ENCODE measurements around the gene KRAS.

KRAS gene

DNA sequence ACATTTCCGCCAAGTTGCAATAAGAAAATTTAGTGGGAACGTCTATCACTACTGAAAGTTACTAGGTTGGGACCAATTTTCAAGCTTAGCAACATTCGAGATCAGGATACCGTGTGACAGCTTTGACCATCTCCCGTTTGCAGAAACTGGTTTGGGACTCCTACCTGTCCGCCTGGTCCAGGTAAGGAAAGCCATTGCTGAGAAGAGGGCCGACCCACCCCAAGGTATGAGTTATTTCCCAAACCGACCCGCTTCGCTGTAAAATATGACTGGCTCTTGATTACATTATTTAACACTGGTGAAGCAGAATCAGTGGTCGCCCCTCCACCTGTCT, 56.0 kb downstream of the KRAS start:
- DNase-seq = no peak

DNA sequence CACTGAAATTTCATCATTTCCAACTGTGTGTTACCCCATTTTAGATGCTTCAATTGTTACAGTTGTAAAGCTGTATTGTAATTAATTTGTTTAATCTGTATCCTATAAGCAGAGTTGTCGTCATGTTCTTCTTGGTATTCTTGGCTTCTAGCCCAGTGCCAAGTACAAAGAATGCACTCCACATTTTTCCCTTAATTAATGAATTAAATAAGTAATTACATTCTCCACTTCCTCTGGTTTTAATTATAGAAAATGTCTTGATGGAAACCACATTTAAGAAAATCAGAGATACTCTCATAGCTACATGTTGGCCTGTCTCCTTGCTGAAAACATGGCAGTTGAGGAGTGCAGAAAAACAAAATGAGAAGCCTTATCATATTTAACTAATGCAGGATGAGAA, 56.5 kb downstream of the KRAS start:
- no peak for DNase-seq

DNA sequence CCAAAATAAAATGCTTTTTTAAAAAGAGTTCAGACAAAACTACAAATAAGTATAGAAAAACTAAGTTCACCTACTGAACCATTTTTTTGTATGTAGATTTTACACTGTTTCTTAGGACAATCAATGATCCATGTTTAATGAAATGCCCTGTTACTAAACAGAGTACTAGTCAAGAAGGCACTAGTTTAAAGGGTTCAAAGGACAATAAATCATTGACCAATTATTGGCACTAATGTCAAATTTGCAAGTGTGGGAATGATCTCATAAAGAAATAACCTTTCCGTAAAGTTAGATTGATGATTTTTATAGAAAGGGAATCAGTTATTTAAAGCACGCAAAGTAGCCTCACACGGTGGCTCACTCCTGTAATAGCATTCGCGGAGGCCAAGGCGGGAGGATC, 59.9 kb downstream of the KRAS start:
- no peak for DNase-seq

DNA sequence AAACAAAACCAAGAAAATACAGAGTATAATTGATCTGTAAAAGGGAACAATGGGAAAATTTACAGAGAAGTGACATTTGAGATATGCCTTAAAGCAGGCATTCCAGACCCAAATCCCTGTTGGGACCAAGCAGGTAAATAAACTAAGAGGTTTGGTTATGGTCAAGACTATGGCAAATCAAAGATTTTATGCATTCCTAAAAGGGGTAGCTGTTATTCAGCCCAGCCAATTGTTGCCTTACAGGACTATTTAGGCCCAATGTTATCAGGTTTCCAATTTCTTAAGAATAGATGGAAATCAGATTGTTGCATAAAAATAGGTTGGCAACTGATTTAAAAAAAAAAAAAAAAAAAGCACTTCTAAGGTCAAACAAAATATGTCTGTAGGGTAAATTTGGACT, 61.1 kb downstream of the KRAS start:
- no peak for DNase-seq

DNA sequence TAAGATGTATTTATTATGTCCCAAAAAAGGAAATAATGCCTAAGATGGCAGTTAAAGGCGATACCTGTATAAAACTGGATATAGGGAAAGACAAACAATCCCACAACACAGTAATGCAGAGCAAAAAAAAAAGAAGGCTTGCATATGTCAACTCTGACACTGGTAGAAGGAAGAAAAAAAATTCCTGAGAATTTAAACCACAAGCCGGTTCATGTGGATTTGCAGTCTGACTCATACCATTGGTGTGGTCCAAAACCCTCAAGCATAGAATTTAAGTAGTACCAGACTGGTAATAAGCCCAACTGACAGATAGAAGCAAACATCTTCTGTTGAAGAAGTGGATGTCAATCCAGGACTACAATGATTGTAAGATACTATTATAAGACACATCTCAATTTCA, 62.9 kb downstream of the KRAS start:
- no peak for DNase-seq

DNA sequence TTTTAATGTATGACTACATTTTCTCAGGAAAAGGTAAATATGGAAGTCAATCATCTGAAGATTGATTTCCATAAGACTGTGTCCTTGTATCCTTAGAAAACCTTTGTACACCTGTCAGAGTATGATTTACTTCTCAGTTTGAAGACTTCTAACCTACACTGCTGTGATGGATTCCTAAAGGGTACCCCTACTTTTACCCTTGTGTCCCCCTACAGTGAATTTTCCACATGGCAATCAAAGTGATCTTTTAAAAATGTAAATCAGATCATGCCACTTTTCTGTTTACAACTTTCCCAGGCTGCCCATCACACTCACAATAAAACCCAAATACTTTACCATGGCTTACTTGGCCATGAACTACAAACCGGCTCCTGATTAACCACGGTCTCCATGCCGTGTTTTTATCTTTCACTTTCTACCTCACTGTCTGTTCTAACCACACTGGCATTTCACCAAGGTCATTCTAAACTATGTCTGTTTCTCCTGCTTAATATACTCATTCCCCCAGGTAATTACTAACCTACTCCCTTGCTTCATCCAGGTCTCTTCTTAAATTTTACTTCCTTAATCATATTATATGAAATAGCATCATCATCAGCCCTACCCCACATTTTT, 63.8 kb downstream of the KRAS start:
- DNase-seq = no peak

DNA sequence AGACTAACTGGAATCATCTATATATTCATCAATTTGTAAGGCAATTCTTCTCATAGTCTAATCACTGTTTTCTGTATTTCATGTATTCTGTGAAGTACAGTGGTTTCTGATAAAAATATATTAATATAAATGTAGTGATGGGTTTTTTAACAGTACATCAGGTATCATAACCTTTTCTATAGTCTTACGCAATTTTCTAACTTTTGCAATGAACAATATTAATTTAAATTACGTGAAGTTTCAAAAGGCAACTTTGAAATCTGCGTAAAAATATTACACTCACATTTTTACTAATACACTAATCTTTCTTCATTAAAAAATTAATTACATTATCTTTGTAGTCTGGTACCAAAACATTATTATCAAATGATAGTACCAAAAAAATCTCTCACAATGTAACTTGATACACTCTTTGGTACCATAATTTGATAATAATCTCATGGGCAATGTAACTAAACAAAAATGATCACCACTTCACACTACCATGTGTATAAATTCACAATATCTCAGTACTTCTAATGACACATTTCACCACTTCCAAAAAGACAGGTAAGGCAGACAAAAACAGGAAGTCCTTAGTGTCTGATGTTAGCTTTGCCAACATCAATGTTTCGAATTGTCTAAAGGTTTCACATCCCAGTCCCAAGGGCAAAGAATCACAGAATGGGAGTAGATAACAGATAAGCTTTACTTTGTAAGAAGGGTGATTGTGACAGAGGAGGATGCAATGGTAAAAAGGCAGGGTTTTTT, 64.5 kb downstream of the KRAS start:
- DNase-seq = no peak

DNA sequence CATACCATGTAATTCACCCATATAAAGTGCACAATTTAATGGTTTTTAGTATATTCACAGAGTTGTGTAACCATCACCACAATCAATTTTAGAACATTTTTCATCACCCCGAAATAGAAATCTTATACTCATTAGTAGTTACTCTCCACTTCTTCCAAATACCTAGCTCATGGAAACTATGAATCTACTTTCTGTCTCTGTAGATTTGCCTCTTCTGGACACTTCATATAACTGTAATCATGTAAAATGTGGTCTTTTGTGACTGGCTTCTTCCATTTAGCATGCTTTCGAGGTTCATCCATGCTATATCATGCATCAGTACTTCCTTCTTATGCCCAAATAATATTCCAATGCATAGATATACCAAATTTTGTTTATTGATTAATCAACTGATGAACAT, 66.6 kb downstream of the KRAS start:
- no peak for DNase-seq

DNA sequence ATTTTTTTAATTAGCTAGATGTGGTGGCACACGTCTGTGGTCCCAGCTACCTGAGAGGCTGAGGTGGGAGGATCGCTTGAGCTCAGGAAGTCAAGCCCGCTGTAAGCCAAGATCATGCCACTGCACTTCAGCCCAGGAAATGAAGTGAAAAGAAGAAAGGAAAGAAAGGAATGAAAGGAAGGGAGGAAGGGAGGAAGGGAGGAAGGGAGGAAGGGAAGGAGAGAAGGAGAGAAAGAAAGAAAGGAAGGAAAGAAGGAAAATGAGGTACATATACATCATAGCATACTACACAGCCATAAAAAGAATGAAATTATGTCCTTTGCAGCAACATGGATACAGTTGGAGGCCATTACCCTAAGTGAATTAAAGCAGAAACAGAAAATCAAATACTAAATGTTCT, 68.0 kb downstream of the KRAS start:
- DNase-seq = no peak

DNA sequence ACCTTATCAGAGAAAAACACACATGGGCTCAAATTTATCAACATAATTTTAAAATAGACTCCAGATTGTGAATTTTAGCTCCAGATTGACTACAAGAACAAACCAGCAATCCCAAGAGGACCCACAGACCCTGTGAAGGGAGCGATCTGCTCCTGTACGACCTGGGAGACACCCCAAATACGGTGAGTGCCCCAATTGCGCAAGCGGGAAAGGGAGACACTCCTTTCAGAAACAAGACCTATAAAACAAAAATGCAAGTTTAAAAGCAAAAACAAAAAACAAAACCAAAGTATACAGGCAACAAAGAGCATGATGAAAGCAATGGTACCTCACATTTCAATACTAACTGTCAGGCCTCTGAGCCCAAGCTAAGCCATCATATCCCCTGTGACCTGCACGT, 87.9 kb downstream of the KRAS start:
- DNase-seq = no peak

DNA sequence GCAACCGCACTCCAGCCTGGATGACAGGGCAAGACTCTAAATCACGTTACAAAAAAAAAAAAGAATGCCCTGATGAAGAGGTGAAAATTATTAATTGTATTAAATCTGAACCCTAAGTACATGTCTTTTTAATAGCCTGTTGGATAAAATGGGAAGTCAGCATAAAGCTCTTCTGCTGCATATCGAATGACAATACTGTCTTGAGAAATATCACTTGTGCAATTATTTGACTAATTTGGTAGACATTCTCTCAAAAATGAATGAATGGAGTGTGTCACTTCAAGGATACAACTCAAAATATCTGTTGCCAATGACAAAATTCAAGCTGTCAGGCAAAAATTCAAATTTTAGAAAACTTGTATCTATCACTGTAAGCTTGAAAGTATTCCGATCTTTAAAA, 94.7 kb downstream of the KRAS start:
- DNase-seq = no peak

DNA sequence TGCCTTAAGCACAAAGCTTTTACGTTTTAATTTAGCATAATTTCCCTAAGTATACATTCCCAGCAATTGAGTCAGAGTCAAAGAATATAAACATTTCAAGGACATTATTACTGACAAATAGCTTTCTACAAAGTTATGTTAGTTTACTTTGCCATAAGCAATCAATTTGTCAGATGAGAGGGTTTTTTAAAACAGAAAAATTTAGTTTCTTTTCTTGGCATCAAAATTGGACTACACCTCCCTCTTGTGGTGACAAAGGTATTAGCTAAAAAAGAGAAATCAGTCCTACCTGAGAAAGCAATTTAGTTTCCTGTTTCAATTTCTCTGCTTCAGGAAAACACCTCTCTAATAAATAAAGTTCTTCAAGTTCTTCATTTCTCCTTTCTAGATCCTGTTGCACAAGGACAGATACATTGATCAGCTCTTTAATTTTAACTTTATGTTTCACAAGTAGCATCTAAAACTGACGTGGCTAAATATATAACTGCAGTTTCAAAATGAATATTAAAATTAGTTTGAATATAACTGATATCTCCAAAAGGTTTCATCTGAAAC, 95.6 kb downstream of the KRAS start:
- DNase-seq = no peak
